Suprapubic skin (tissue), 4 donors: ENCODE data around the gene CKMT1A.
"Not testable (repeated sequence)": the region's sequence is repeated elsewhere in the genome, so short reads cannot be mapped to it uniquely, and the experiment has no call there.

Experiments
- CTCF ChIP-seq, 2 donors: fragments of 200-600 bp in 1 of 2; fragments of 450-650 bp in 1 of 2; sonication (generic) in 1 of 2; IDR thresholded peaks; one replicate each; pipeline ENCODE4 v1.5.1; 2016 to 2019; ENCODE audit warnings: antibody characterized with exemption in 2 of 2, mild to moderate bottlenecking in 1 of 2, moderate library complexity in 1 of 2
- EP300 ChIP-seq: sonication (generic); formaldehyde crosslinking; IDR thresholded peaks from one replicate; pipeline ENCODE4 v1.6.1; 2017; ENCODE audit warnings: antibody characterized with exemption
- POLR2A ChIP-seq, 2 donors: fragments of 450-650 bp; IDR thresholded peaks; one replicate each; pipeline ENCODE4 v1.6.1; 2017; ENCODE audit warnings: antibody characterized with exemption in 2 of 2, mild to moderate bottlenecking in 2 of 2, moderate library complexity in 2 of 2
- POLR2AphosphoS5 ChIP-seq, 3 donors: sonication (generic); formaldehyde crosslinking; IDR thresholded peaks; one replicate each; pipeline ENCODE4 v1.6.1; 2017; ENCODE audit warnings: antibody characterized with exemption in 3 of 3

GRCh38 chr15:43689604-43690301 lies 3.9 kb upstream of the CKMT1A start:
- TF ChIP-seq POLR2A (IDR thresholded peaks at IDR 0.05); CTCF (IDR thresholded peaks at IDR 0.05); EP300; POLR2AphosphoS5 (IDR thresholded peaks at IDR 0.05): not testable (repeated sequence)
